DND-41 (cell line): ENCODE data around the gene SLC39A3.

Experiments
- ATAC-seq: fragments of 200-7000 bp; cut with Tn5 transposase; 3 replicates; pipeline ENCODE4 v1.9.1; 2021; ENCODE audit warnings: low read depth; ENCODE audit not compliant: insufficient read depth
- DNase-seq: peaks from one replicate; pipeline ENCODE4 v3.0.0-alpha.2; 2020
- H2AFZ ChIP-seq: 2 replicates; pipeline ENCODE4 v1.6.0; 2012; ENCODE audit warnings: low read depth, low read length
- H3K27ac ChIP-seq: 2 replicates; pipeline ENCODE4 v1.5.1; 2012; ENCODE audit warnings: low read length, inconsistent platforms
- H3K27me3 ChIP-seq: fragments of 200-600 bp; sonication (generic); 2 replicates; pipeline ENCODE4 v1.6.0; 2012; ENCODE audit warnings: low read length, mild to moderate bottlenecking, inconsistent platforms; ENCODE audit not compliant: insufficient read depth, poor library complexity
- H3K36me3 ChIP-seq: 2 replicates; pipeline ENCODE4 v1.5.1; 2012; ENCODE audit warnings: low read length, inconsistent platforms; ENCODE audit not compliant: insufficient read depth
- H3K4me1 ChIP-seq: 2 replicates; pipeline ENCODE4 v1.5.1; 2012; ENCODE audit warnings: mild to moderate bottlenecking, low read length; ENCODE audit not compliant: insufficient read depth
- H3K4me2 ChIP-seq: 2 replicates; pipeline ENCODE4 v1.6.0; 2012; ENCODE audit warnings: mild to moderate bottlenecking, moderate library complexity, low read length, inconsistent platforms; ENCODE audit not compliant: insufficient read depth
- H3K4me3 ChIP-seq, 2 experiments: fragments of 200-600 bp in 1 of 2; shearing (Covaris generic) in 1 of 2; 2 replicates each; pipeline ENCODE4 v1.5.1; 2012 to 2016; ENCODE audit warnings: inconsistent platforms in 2 of 2, low read length in 2 of 2, mild to moderate bottlenecking in 2 of 2, low read depth in 1 of 2, moderate library complexity in 1 of 2
- H3K79me2 ChIP-seq: 2 replicates; pipeline ENCODE4 v1.6.0; 2012; ENCODE audit warnings: low read length, inconsistent platforms; ENCODE audit not compliant: insufficient read depth
- H3K9ac ChIP-seq: 2 replicates; pipeline ENCODE4 v1.6.0; 2012; ENCODE audit warnings: low read depth, mild to moderate bottlenecking, inconsistent platforms, low read length, moderate library complexity
- H3K9me3 ChIP-seq: 2 replicates; pipeline ENCODE4 v1.5.1; 2012; ENCODE audit warnings: low read length, moderate library complexity, mild to moderate bottlenecking, inconsistent platforms; ENCODE audit not compliant: insufficient read depth, severe bottlenecking
- H4K20me1 ChIP-seq: 2 replicates; pipeline ENCODE4 v1.6.0; 2012; ENCODE audit warnings: low read length; ENCODE audit not compliant: insufficient read depth
- EZH2 ChIP-seq: IDR thresholded peaks from 3 replicates; pipeline ENCODE4 v1.6.1; 2012; ENCODE audit warnings: borderline replicate concordance, low read depth, mild to moderate bottlenecking, moderate library complexity, low read length, inconsistent platforms; ENCODE audit not compliant: severe bottlenecking
- TF ChIP-seq, protein P1 (sequence below): IDR thresholded peaks from 2 replicates; pipeline ENCODE4 v1.5.1; 2012; ENCODE audit warnings: borderline replicate concordance, low read length, moderate library complexity, mild to moderate bottlenecking; ENCODE audit not compliant: poor library complexity, severe bottlenecking; ENCODE audit errors: extremely low read depth

Gene SLC39A3

DNA sequence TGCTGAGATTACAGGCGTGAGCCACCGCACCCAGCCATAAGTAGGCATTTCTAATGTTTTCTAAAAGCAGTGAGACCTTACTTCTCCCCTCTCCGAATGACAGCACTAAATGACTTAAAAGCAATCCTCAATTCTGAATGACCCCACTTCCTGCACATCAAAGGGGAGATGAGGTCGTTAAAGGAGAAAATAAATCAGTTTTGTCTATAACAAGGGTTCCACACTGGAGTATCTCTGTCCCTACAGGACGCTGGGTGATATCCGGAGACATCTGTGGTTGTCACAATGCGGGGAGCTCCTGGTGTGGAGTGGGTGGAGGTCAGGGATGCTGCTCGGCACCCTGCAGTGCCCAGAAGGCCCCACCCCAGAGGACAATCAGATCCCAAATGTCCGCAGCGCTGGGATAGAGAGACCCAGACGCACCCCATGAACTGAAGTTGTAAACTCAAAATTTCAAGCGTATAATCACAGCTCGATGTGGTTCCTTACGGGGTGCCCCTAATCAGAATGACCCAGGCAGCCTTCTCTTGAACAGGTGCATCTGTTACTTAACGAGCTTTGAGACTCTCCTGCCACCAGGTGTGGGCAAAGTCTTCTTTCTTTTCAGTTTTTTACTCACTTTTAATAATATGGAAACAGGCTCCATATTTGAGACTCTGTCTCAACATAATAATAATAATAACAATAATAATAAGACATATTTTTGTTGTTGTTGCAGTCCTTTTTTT, 40.2 kb downstream of the SLC39A3 start:
- no peaks in the 10 kb centered on the region for H3K79me2 ChIP-seq

DNA sequence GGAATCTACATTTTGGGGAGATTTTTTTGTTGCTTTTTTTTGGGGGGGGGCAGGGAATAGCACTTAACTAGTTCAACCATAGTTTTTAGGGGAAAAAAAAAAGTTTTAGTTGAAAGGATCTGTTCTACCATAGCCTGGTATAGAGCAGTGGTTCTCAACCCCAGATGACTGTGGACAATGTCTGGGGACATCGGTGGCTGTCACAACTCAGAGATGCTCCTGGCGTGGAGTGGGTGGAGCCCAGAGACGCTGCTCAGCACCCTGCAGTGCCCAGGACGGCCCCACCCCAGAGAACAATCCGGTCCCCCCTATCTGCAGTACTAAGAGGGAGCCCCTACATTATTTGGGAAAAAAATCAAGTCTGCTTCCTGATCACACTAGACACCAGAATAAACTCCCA, 45.6 kb downstream of the SLC39A3 start:
- Histone ChIP-seq H3K36me3 (no peaks in the 10 kb centered on the region), H3K4me3 (no peak overlapping the region), H3K27ac (no peak overlapping the region), H3K9ac (no peak overlapping the region), H2AFZ (no peak overlapping the region), H3K4me1 (no peaks in the 10 kb centered on the region), H3K27me3 (no peaks in the 10 kb centered on the region), H3K9me3 (no peaks in the 10 kb centered on the region), H3K79me2 (no peaks in the 10 kb centered on the region), H3K4me2 (no peak overlapping the region), H4K20me1 (no peaks in the 10 kb centered on the region)
- ATAC-seq (no peak), DNase-seq (no peak)
- TF ChIP-seq EZH2, result no peak
- TF ChIP-seq, protein P1, sequence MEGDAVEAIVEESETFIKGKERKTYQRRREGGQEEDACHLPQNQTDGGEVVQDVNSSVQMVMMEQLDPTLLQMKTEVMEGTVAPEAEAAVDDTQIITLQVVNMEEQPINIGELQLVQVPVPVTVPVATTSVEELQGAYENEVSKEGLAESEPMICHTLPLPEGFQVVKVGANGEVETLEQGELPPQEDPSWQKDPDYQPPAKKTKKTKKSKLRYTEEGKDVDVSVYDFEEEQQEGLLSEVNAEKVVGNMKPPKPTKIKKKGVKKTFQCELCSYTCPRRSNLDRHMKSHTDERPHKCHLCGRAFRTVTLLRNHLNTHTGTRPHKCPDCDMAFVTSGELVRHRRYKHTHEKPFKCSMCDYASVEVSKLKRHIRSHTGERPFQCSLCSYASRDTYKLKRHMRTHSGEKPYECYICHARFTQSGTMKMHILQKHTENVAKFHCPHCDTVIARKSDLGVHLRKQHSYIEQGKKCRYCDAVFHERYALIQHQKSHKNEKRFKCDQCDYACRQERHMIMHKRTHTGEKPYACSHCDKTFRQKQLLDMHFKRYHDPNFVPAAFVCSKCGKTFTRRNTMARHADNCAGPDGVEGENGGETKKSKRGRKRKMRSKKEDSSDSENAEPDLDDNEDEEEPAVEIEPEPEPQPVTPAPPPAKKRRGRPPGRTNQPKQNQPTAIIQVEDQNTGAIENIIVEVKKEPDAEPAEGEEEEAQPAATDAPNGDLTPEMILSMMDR, result no peak

More for the DNA sequence above, 40.2 kb downstream of the SLC39A3 start:
- Histone ChIP-seq H3K9me3 (no peaks in the 10 kb centered on the region), H3K36me3 (no peaks in the 10 kb centered on the region), H3K27ac (no peak overlapping the region), H3K4me2 (no peak overlapping the region), H3K4me1 (no peaks in the 10 kb centered on the region), H2AFZ (no peak overlapping the region), H3K27me3 (no peaks in the 10 kb centered on the region), H4K20me1 (no peaks in the 10 kb centered on the region; the same call in 1 of the 2 replicates), H3K4me3 (no peak overlapping the region), H3K9ac (no peak overlapping the region)
- DNase-seq, result no peak
- no peak for ATAC-seq
- TF ChIP-seq EZH2, result no peak
- TF ChIP-seq, protein P1, result no peak

DNA sequence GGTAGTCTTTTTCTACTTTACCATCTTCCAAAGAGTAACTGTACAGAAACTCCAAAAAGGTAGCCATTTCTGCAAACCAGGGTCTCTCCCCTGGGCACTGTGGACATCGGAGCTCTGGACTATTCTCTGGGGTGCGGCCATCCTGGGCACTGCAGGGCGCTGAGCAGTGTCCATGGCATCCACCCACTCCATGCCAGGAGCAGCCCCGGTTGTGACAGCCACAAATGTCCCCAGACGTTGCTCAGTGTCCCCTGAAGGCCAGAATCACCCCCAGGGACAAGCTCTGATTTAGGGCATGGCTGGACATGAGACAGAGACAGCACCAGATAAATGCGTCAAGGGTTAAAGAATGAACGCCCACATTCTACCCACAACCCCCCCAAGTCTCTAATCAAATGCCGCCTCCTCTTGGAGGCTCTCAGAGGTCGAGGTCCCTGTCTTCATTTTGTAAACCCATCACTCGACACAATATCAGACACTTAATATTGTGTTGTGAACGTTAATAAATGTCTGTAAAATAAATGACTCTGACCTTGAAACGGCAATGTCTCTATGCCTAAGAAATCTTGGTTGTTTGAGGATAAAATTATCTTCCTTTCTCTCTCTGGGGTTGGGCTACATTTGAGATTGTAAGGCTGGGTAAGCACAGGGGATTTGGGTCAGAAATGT, 46.2 kb downstream of the SLC39A3 start:
- Histone ChIP-seq H3K27me3 (no peaks in the 10 kb centered on the region), H3K79me2 (no peaks in the 10 kb centered on the region), H3K27ac (no peak overlapping the region), H3K4me1 (no peaks in the 10 kb centered on the region), H3K36me3 (no peaks in the 10 kb centered on the region), H3K4me3 (no peak overlapping the region), H3K4me2 (no peak overlapping the region), H2AFZ (no peak overlapping the region), H3K9me3 (no peaks in the 10 kb centered on the region), H4K20me1 (no peaks in the 10 kb centered on the region), H3K9ac (no peak overlapping the region)
- ATAC-seq (no peak), DNase-seq (no peak)
- TF ChIP-seq EZH2, result no peak
- TF ChIP-seq, protein P1, result no peak
